Adrenal gland (tissue), 5 donors: ENCODE results near the gene GMDS.

Experiments
- CTCF ChIP-seq, 6 experiments: fragments of 450-650 bp in 4 of 6; fragments of 200-600 bp in 2 of 6; sonication (generic) in 1 of 6; IDR thresholded peaks; 1 replicate in 5 of 6; 2 replicates in 1 of 6; pipeline versions ENCODE4 v1.5.1 to v1.8.0; 2016 to 2021; ENCODE audit warnings: antibody characterized with exemption in 6 of 6, mild to moderate bottlenecking in 2 of 6, moderate library complexity in 1 of 6
- POLR2A ChIP-seq, 2 donors: fragments of 450-650 bp; IDR thresholded peaks; one replicate each; pipeline ENCODE4 v1.6.1; 2017; ENCODE audit warnings: antibody characterized with exemption in 2 of 2, mild to moderate bottlenecking in 2 of 2, moderate library complexity in 1 of 2
- donor health status: DM: no; HTN: no; CAD: no.

GRCh38 chr6:2099870-2100269 lies 145.5 kb downstream of the GMDS start:
- TF ChIP-seq POLR2A (IDR thresholded peaks at IDR 0.05): no peak
- TF ChIP-seq CTCF (IDR thresholded peaks at IDR 0.05): no peak
